ENCODE data around the gene RAD54L2. TPM values are rescaled to one million over a fixed set of nuclear protein-coding genes. Genes with fewer than 3 reads are reported as not detected.
"Not testable (repeated sequence)": the region's sequence is repeated elsewhere in the genome, so short reads cannot be mapped to it uniquely, and the experiment has no call there.

Gene RAD54L2
- total and polyA plus RNA-seq, 4 donors, result 2.1 to 28.9 (median 17.6) TPM

GRCh38 chr3:51550080-51550819 lies 11.7 kb downstream of the RAD54L2 start:
- no peak overlapping the region for H3K27ac ChIP-seq (ENCODE audit: low read depth in 1 of 2, low read length in 2 of 2)
- ATAC-seq (ENCODE audit: low FRiP score), result no peak
- no peaks in the 10 kb centered on the region for H3K27me3 ChIP-seq (ENCODE audit: control insufficient read depth in 1 of 2, insufficient read depth in 2 of 2, low read length in 1 of 2)
- intact Hi-C loops (cut with DNase I), result no loop called here
- no peaks in the 10 kb centered on the region for H3K9me3 ChIP-seq (ENCODE audit: control insufficient read depth, low read length)
- no peaks in the 10 kb centered on the region for H3K36me3 ChIP-seq (ENCODE audit: control insufficient read depth in 1 of 2, insufficient read depth in 2 of 2, low read length in 1 of 2)
- 94 to 95% methylated on average over 8 of the region's 8 CpGs for WGBS, 2 donors
- no peaks in the 10 kb centered on the region for H3K4me1 ChIP-seq (ENCODE audit: control insufficient read depth in 1 of 2, insufficient read depth in 2 of 2, low read length in 2 of 2)
- no peak overlapping the region for H3K4me3 ChIP-seq (ENCODE audit: low read length in 2 of 2)
- no peak for DNase-seq

- H3K4me3 ChIP-seq (ENCODE audit: low read length in 2 of 2), result no peak overlapping the region
- H3K9me3 ChIP-seq (ENCODE audit: control insufficient read depth, low read length), result no peaks in the 10 kb centered on the region
- no peak for DNase-seq
- H3K27me3 ChIP-seq (ENCODE audit: control insufficient read depth in 1 of 2, insufficient read depth in 2 of 2, low read length in 1 of 2), result no peaks in the 10 kb centered on the region
- intact Hi-C loops (cut with DNase I), result no loop called here
- ATAC-seq (ENCODE audit: low FRiP score), result no peak
- no peak overlapping the region for H3K27ac ChIP-seq (ENCODE audit: low read depth in 1 of 2, low read length in 2 of 2)
- H3K36me3 ChIP-seq (ENCODE audit: control insufficient read depth in 1 of 2, insufficient read depth in 2 of 2, low read length in 1 of 2), result peaks cover 0 to 2% of the 10 kb centered on the region in 2 donors
- no peaks in the 10 kb centered on the region for H3K4me1 ChIP-seq (ENCODE audit: control insufficient read depth in 1 of 2, insufficient read depth in 2 of 2, low read length in 2 of 2)
- WGBS, 2 donors, result 85 to 89% methylated on average over 5 of the region's 5 CpGs
Observed at GRCh38 chr3:51557993-51558392, 19.5 kb downstream of the RAD54L2 start.

GRCh38 chr3:51559411-51559888 lies 20.9 kb downstream of the RAD54L2 start:
- intact Hi-C loops (cut with DNase I), result no loop called here
- H3K4me1 ChIP-seq (ENCODE audit: control insufficient read depth in 1 of 2, insufficient read depth in 2 of 2, low read length in 2 of 2), result no peaks in the 10 kb centered on the region
- no peaks in the 10 kb centered on the region for H3K9me3 ChIP-seq (ENCODE audit: control insufficient read depth, low read length)
- no peak for DNase-seq
- ATAC-seq (ENCODE audit: low FRiP score), result no peak
- H3K27me3 ChIP-seq (ENCODE audit: control insufficient read depth in 1 of 2, insufficient read depth in 2 of 2, low read length in 1 of 2), result no peaks in the 10 kb centered on the region
- peaks cover 0 to 2% of the 10 kb centered on the region in 2 donors for H3K36me3 ChIP-seq (ENCODE audit: control insufficient read depth in 1 of 2, insufficient read depth in 2 of 2, low read length in 1 of 2)
- H3K4me3 ChIP-seq (ENCODE audit: low read length in 2 of 2), result no peak overlapping the region
- H3K27ac ChIP-seq (ENCODE audit: low read depth in 1 of 2, low read length in 2 of 2), result no peak overlapping the region
- WGBS, 2 donors, result 27 to 37% methylated on average over 4 of the region's 4 CpGs

- intact Hi-C loops (cut with DNase I), result no loop called here
- H3K27me3 ChIP-seq (ENCODE audit: control insufficient read depth in 1 of 2, insufficient read depth in 2 of 2, low read length in 1 of 2), result no peaks in the 10 kb centered on the region
- no peaks in the 10 kb centered on the region for H3K4me1 ChIP-seq (ENCODE audit: control insufficient read depth in 1 of 2, insufficient read depth in 2 of 2, low read length in 2 of 2)
- no peak overlapping the region for H3K4me3 ChIP-seq (ENCODE audit: low read length in 2 of 2)
- H3K27ac ChIP-seq (ENCODE audit: low read depth in 1 of 2, low read length in 2 of 2), result no peak overlapping the region
- no peaks in the 10 kb centered on the region for H3K9me3 ChIP-seq (ENCODE audit: control insufficient read depth, low read length)
- H3K36me3 ChIP-seq (ENCODE audit: control insufficient read depth in 1 of 2, insufficient read depth in 2 of 2, low read length in 1 of 2), result peaks cover 0 to 2% of the 10 kb centered on the region in 2 donors
- DNase-seq (no peak), ATAC-seq (ENCODE audit: low FRiP score) (no peak)
Observed at GRCh38 chr3:51559961-51560360, 21.4 kb downstream of the RAD54L2 start.

GRCh38 chr3:51562403-51562802 lies 23.9 kb downstream of the RAD54L2 start:
- DNase-seq; H3K4me3 ChIP-seq (ENCODE audit: low read length in 2 of 2); intact Hi-C loops (cut with DNase I); H3K9me3 ChIP-seq (ENCODE audit: control insufficient read depth, low read length); H3K36me3 ChIP-seq (ENCODE audit: control insufficient read depth in 1 of 2, insufficient read depth in 2 of 2, low read length in 1 of 2); H3K27ac ChIP-seq (ENCODE audit: low read depth in 1 of 2, low read length in 2 of 2); H3K27me3 ChIP-seq (ENCODE audit: control insufficient read depth in 1 of 2, insufficient read depth in 2 of 2, low read length in 1 of 2); ATAC-seq (ENCODE audit: low FRiP score); H3K4me1 ChIP-seq (ENCODE audit: control insufficient read depth in 1 of 2, insufficient read depth in 2 of 2, low read length in 2 of 2): not testable (repeated sequence)
- WGBS, 2 donors, result 96 to 98% methylated on average over 4 of the region's 4 CpGs

GRCh38 chr3:51568036-51568435 lies 29.5 kb downstream of the RAD54L2 start:
- WGBS, 2 donors, result 68 to 72% methylated on average over 2 of the region's 2 CpGs
- H3K27ac ChIP-seq (ENCODE audit: low read depth in 1 of 2, low read length in 2 of 2), result no peak overlapping the region
- H3K36me3 ChIP-seq (ENCODE audit: control insufficient read depth in 1 of 2, insufficient read depth in 2 of 2, low read length in 1 of 2), result no peaks in the 10 kb centered on the region
- H3K9me3 ChIP-seq (ENCODE audit: control insufficient read depth, low read length), result no peaks in the 10 kb centered on the region
- ATAC-seq (ENCODE audit: low FRiP score), result no peak
- intact Hi-C loops (cut with DNase I), result no loop called here
- no peak for DNase-seq
- no peaks in the 10 kb centered on the region for H3K27me3 ChIP-seq (ENCODE audit: control insufficient read depth in 1 of 2, insufficient read depth in 2 of 2, low read length in 1 of 2)
- no peak overlapping the region for H3K4me3 ChIP-seq (ENCODE audit: low read length in 2 of 2)
- no peaks in the 10 kb centered on the region for H3K4me1 ChIP-seq (ENCODE audit: control insufficient read depth in 1 of 2, insufficient read depth in 2 of 2, low read length in 2 of 2)

- H3K9me3 ChIP-seq (ENCODE audit: control insufficient read depth, low read length), result no peaks in the 10 kb centered on the region
- intact Hi-C loops (cut with DNase I), result no loop called here
- no peak overlapping the region for H3K4me3 ChIP-seq (ENCODE audit: low read length in 2 of 2)
- H3K27ac ChIP-seq (ENCODE audit: low read depth in 1 of 2, low read length in 2 of 2), result no peak overlapping the region
- H3K4me1 ChIP-seq (ENCODE audit: control insufficient read depth in 1 of 2, insufficient read depth in 2 of 2, low read length in 2 of 2), result no peaks in the 10 kb centered on the region
- ATAC-seq (ENCODE audit: low FRiP score) (no peak), DNase-seq (no peak)
- H3K27me3 ChIP-seq (ENCODE audit: control insufficient read depth in 1 of 2, insufficient read depth in 2 of 2, low read length in 1 of 2), result no peaks in the 10 kb centered on the region
- no peaks in the 10 kb centered on the region for H3K36me3 ChIP-seq (ENCODE audit: control insufficient read depth in 1 of 2, insufficient read depth in 2 of 2, low read length in 1 of 2)
Observed at GRCh38 chr3:51568996-51569395, 30.5 kb downstream of the RAD54L2 start.

- H3K27ac ChIP-seq (ENCODE audit: low read depth in 1 of 2, low read length in 2 of 2), result no peak overlapping the region
- DNase-seq, result no peak
- 98% methylated on average over 4 of the region's 4 CpGs for WGBS, 2 donors
- no peaks in the 10 kb centered on the region for H3K36me3 ChIP-seq (ENCODE audit: control insufficient read depth in 1 of 2, insufficient read depth in 2 of 2, low read length in 1 of 2)
- no peaks in the 10 kb centered on the region for H3K4me1 ChIP-seq (ENCODE audit: control insufficient read depth in 1 of 2, insufficient read depth in 2 of 2, low read length in 2 of 2)
- no peaks in the 10 kb centered on the region for H3K9me3 ChIP-seq (ENCODE audit: control insufficient read depth, low read length)
- no peaks in the 10 kb centered on the region for H3K27me3 ChIP-seq (ENCODE audit: control insufficient read depth in 1 of 2, insufficient read depth in 2 of 2, low read length in 1 of 2)
- H3K4me3 ChIP-seq (ENCODE audit: low read length in 2 of 2), result no peak overlapping the region
- intact Hi-C loops (cut with DNase I), result no loop called here
- no peak for ATAC-seq (ENCODE audit: low FRiP score)
Observed at GRCh38 chr3:51578238-51578637, 39.7 kb downstream of the RAD54L2 start.

GRCh38 chr3:51580418-51580817 lies 41.9 kb downstream of the RAD54L2 start:
- Histone ChIP-seq H3K4me3 (ENCODE audit: low read length in 2 of 2) (no peak overlapping the region), H3K36me3 (ENCODE audit: control insufficient read depth in 1 of 2, insufficient read depth in 2 of 2, low read length in 1 of 2) (peaks cover 0 to 2% of the 10 kb centered on the region in 2 donors), H3K27me3 (ENCODE audit: control insufficient read depth in 1 of 2, insufficient read depth in 2 of 2, low read length in 1 of 2) (no peaks in the 10 kb centered on the region), H3K9me3 (ENCODE audit: control insufficient read depth, low read length) (no peaks in the 10 kb centered on the region), H3K27ac (ENCODE audit: low read depth in 1 of 2, low read length in 2 of 2) (no peak overlapping the region), H3K4me1 (ENCODE audit: control insufficient read depth in 1 of 2, insufficient read depth in 2 of 2, low read length in 2 of 2) (no peaks in the 10 kb centered on the region)
- ATAC-seq (ENCODE audit: low FRiP score) (no peak), DNase-seq (no peak)
- intact Hi-C loops (cut with DNase I), result no loop called here
- WGBS, 2 donors, result 72 to 78% methylated on average over 2 of the region's 2 CpGs

All from aorta (tissue), 5 donors.